Neuron (in vitro differentiated cells): ENCODE data around the gene CKMT1B.
"Not testable (repeated sequence)": the region's sequence is repeated elsewhere in the genome, so short reads cannot be mapped to it uniquely, and the experiment has no call there.

Experiments
- H2AFZ ChIP-seq: one replicate; pipeline ENCODE4 v1.6.1; 2013; ENCODE audit warnings: low read depth, mild to moderate bottlenecking, inconsistent platforms, low read length, moderate library complexity
- H3K27me3 ChIP-seq: one replicate; pipeline ENCODE4 v1.6.1; 2013; ENCODE audit warnings: low read length; ENCODE audit not compliant: insufficient read depth
- H3K36me3 ChIP-seq: one replicate; pipeline ENCODE4 v1.6.1; 2013; ENCODE audit warnings: low read length; ENCODE audit not compliant: insufficient read depth
- H3K4me1 ChIP-seq: one replicate; pipeline ENCODE4 v1.6.1; 2013; ENCODE audit warnings: low read length; ENCODE audit not compliant: insufficient read depth
- H3K4me3 ChIP-seq: 2 replicates; pipeline ENCODE4 v1.5.1; 2013; ENCODE audit warnings: mild to moderate bottlenecking, low read length, moderate library complexity
- H3K9me3 ChIP-seq: one replicate; pipeline ENCODE4 v1.6.1; 2013; ENCODE audit warnings: low read length

Gene CKMT1B

DNA sequence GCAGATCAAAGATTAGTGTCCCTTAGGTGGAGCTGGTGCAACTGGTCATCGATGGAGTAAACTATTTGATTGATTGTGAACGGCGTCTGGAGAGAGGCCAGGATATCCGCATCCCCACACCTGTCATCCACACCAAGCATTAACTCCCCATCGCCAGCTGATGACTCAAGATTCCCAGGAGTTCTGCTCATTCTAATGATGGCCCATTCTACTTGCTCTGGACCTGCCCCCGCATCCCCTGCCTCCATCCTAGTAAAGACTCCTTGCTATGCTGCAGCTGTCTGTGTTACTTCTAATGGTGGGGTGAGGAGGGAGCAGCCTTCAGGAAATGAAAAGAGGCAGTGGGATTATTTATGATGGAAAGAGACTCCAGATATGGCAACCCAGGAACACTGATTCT lies 5.3 kb downstream of the CKMT1B start:
- not testable (repeated sequence) for H3K4me1 ChIP-seq, H3K9me3 ChIP-seq, H3K36me3 ChIP-seq, H2AFZ ChIP-seq, H3K4me3 ChIP-seq, H3K27me3 ChIP-seq

- not testable (repeated sequence) for H3K36me3 ChIP-seq, H3K9me3 ChIP-seq, H2AFZ ChIP-seq, H3K27me3 ChIP-seq, H3K4me3 ChIP-seq, H3K4me1 ChIP-seq
Observed at GRCh38 chr15:43600200-43600599, 6.4 kb downstream of the CKMT1B start.

GRCh38 chr15:43602233-43602632 lies 8.4 kb downstream of the CKMT1B start:
- H3K4me1 ChIP-seq, H3K36me3 ChIP-seq, H3K9me3 ChIP-seq, H3K4me3 ChIP-seq, H2AFZ ChIP-seq, H3K27me3 ChIP-seq: not testable (repeated sequence)

GRCh38 chr15:43617750-43618149 lies 23.9 kb downstream of the CKMT1B start:
- not testable (repeated sequence) for H3K4me1 ChIP-seq, H3K27me3 ChIP-seq, H3K4me3 ChIP-seq, H3K9me3 ChIP-seq, H3K36me3 ChIP-seq, H2AFZ ChIP-seq

- not testable (repeated sequence) for H3K27me3 ChIP-seq, H3K36me3 ChIP-seq, H3K4me3 ChIP-seq, H2AFZ ChIP-seq, H3K9me3 ChIP-seq, H3K4me1 ChIP-seq
Observed at GRCh38 chr15:43618700-43619099, 24.9 kb downstream of the CKMT1B start, which contains the start of gene STRC. TSS of gene STRC (minus strand) at chr15:43618800. CDS start at chr15:43618722, 78 bp downstream.

GRCh38 chr15:43622068-43622799 lies 28.4 kb downstream of the CKMT1B start:
- H3K27me3 ChIP-seq, H3K4me3 ChIP-seq, H2AFZ ChIP-seq, H3K4me1 ChIP-seq, H3K9me3 ChIP-seq, H3K36me3 ChIP-seq: not testable (repeated sequence)

DNA sequence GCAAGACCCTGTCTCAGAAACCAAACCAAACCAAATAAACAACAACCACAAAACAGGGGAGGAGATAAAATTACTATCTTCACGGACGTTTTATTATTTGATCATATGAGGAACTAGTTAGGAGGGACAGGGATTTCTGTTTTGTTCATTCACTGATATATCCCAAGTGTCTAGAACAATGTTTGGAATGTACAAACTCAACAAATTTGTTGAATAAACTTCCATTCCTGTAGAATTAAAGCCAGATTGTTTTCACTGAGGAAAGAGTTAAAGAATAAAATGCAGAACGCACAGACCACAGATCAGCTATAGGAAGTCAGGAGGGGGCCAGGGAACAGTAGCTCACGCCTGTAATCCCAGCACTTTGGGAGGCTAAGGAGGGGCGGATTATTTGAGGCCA lies 31.3 kb downstream of the CKMT1B start:
- Histone ChIP-seq H3K9me3 (no peaks in the 10 kb centered on the region), H3K36me3 (no peaks in the 10 kb centered on the region), H3K27me3 (no peaks in the 10 kb centered on the region), H3K4me3 (no peak overlapping the region), H3K4me1 (no peaks in the 10 kb centered on the region), H2AFZ (no peak overlapping the region)

- H3K27me3 ChIP-seq, H3K4me1 ChIP-seq, H3K9me3 ChIP-seq, H3K36me3 ChIP-seq, H3K4me3 ChIP-seq, H2AFZ ChIP-seq: not testable (repeated sequence)
Observed at GRCh38 chr15:43626937-43627336, 33.1 kb downstream of the CKMT1B start.

DNA sequence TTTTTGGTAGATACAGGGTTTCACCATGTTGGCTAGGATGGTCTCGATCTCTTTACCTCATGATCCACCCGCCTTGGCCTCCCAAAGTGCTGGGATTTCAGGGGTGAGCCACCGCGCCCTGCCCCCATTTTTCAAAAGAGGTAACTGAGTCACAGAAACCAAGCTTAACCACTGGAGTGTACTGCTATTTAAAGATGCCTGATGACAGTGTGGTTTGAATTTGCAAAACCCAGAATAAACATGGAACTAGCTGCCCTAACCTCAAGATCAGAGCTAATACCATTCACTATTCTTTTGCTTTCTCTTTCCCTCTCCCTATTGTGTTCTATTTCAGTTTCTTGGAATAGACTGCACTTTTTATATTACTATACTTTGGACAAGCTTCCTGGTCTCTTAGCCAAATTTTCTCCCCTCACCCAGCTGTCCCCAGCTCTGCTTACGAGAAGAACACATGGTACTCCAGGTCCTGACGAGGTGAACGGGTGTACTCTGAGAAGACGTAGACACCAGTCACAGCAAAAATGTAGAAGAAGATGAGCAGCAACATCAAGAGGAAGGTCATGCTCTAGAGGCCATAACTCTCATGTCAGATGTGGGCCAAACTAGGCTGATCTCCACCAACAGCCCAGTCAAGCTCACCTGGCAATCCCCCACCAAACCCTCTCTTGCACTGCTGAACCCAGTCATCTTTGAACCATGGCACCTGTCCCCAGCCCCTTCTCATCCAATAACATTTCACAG lies 44.8 kb downstream of the CKMT1B start:
- not testable (repeated sequence) for H3K27me3 ChIP-seq, H3K4me1 ChIP-seq, H2AFZ ChIP-seq, H3K4me3 ChIP-seq, H3K36me3 ChIP-seq, H3K9me3 ChIP-seq
